SHP77 treated with DMSO at 0.1 percent for 48 hours (cell line): ENCODE data around the gene SPATA21.
"Not testable (repeated sequence)": the region's sequence is repeated elsewhere in the genome, so short reads cannot be mapped to it uniquely, and the experiment has no call there.

Experiments used
- DNase-seq: peaks from one replicate; lab custom pipeline; 2025; lab: John Stamatoyannopoulos, UW

The SPATA21 gene

GRCh38 chr1:16380868-16381267 lies 56.4 kb downstream of the SPATA21 start:
- no peak for DNase-seq

GRCh38 chr1:16378443-16378842 lies 58.8 kb downstream of the SPATA21 start:
- no peak for DNase-seq

GRCh38 chr1:16376971-16377370 lies 60.3 kb downstream of the SPATA21 start:
- no peak for DNase-seq

GRCh38 chr1:16375521-16376340 lies 61.5 kb downstream of the SPATA21 start:
- DNase-seq = no peak

GRCh38 chr1:16374266-16374665 lies 63.0 kb downstream of the SPATA21 start:
- no peak for DNase-seq

- DNase-seq = no peak
Measured at GRCh38 chr1:16372535-16373285, 64.5 kb downstream of the SPATA21 start.

GRCh38 chr1:16371725-16372124 lies 65.5 kb downstream of the SPATA21 start:
- no peak for DNase-seq

- no peak for DNase-seq
Measured at GRCh38 chr1:16369821-16370220, 67.4 kb downstream of the SPATA21 start.

GRCh38 chr1:16367968-16368890 lies 69.0 kb downstream of the SPATA21 start:
- no peak for DNase-seq

GRCh38 chr1:16367258-16367967 lies 69.8 kb downstream of the SPATA21 start:
- DNase-seq = peak; percentile 88

- DNase-seq = peak; percentile 96
Measured at GRCh38 chr1:16366722-16367257, 70.4 kb downstream of the SPATA21 start, which contains the start of gene SZRD1. Gene SZRD1, plus strand, starts transcription at chr1:16367242. Its CDS starts 16 bp downstream, at chr1:16367258.

GRCh38 chr1:16365146-16365498 lies 72.1 kb downstream of the SPATA21 start:
- DNase-seq = not testable (repeated sequence)

- DNase-seq = no peak
Measured at GRCh38 chr1:16356867-16357266, 80.4 kb downstream of the SPATA21 start.

GRCh38 chr1:16354619-16355018 lies 82.6 kb downstream of the SPATA21 start:
- DNase-seq = no peak

- no peak for DNase-seq
Measured at GRCh38 chr1:16352842-16353535, 84.2 kb downstream of the SPATA21 start.

GRCh38 chr1:16351994-16352841 lies 85.0 kb downstream of the SPATA21 start, which contains the start of gene FBXO42:
Gene FBXO42, minus strand, starts transcription at chr1:16352480. Its CDS starts 37,062 bp downstream, at chr1:16315418.
- DNase-seq = peak; percentile 75

- no peak for DNase-seq
Measured at GRCh38 chr1:16351456-16351993, 85.7 kb downstream of the SPATA21 start.

GRCh38 chr1:16349847-16350406 lies 87.3 kb downstream of the SPATA21 start:
- DNase-seq = no peak
